Testis (tissue), 2 donors: Measurements from ENCODE around the gene DNER.

Source experiments
- CTCF ChIP-seq, 3 experiments: fragments of 450-650 bp in 2 of 3; fragments of 200-600 bp in 1 of 3; sonication (generic) in 1 of 3; IDR thresholded peaks; one replicate each; pipeline ENCODE4 v1.5.1; 2016 to 2019; ENCODE audit warnings: antibody characterized with exemption in 3 of 3, mild to moderate bottlenecking in 2 of 3, moderate library complexity in 1 of 3
- POLR2A ChIP-seq: fragments of 450-650 bp; IDR thresholded peaks from one replicate; pipeline ENCODE4 v1.6.1; 2017; ENCODE audit warnings: antibody characterized with exemption, mild to moderate bottlenecking, moderate library complexity

- TF ChIP-seq CTCF (IDR thresholded peaks at IDR 0.05) (no peak), POLR2A (no peak)
Measured at GRCh38 chr2:229703909-229704630, 10.3 kb downstream of the DNER start.
